Activated CD4-positive, CD25-positive, alpha-beta regulatory T cell treated with anti-CD3 and anti-CD28 coated beads, Interleukin-2, amount 50 U/mL, for 24 hours (primary cell): ENCODE measurements around the gene CCT8.
"Not testable (repeated sequence)": the region's sequence is repeated elsewhere in the genome, so short reads cannot be mapped to it uniquely, and the experiment has no call there.

ENCODE experiments used
- ATAC-seq, 2 donors: fragments of 150-1000 bp; cut with Tn5 transposase; one replicate each; pipeline ENCODE4 v1.10.0; 2021; ENCODE audit warnings: mild to moderate bottlenecking in 1 of 2, moderate library complexity in 1 of 2

Gene CCT8

DNA sequence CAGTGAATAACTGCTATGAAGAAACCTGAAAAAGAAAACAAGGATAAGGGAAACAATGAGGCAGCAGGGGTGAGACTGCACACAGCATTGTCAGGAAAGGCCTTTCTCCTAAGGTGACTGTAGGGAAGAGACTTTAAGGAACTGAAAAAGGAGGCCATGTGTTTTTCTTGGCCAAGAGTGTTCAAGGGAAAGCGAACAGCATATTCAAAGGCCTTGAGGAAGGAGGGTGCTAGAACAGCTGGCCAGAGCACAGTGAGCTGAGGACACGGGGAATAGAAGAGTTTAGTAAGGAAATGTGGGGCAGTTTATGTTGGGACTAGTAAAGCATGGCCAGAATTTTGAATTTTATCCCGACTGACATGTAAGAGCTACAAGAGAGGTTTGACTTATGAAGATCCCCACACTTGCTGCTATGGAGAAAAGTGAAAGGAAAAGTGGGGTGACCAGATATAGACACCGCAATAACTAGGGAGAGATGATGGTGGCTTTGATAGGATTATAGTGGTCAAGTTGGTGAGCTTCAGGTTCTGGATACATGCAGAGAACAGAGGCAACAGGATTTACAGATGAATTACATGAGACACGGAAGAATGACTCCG is 55.7 kb downstream of the CCT8 start:
- no peak for ATAC-seq

DNA sequence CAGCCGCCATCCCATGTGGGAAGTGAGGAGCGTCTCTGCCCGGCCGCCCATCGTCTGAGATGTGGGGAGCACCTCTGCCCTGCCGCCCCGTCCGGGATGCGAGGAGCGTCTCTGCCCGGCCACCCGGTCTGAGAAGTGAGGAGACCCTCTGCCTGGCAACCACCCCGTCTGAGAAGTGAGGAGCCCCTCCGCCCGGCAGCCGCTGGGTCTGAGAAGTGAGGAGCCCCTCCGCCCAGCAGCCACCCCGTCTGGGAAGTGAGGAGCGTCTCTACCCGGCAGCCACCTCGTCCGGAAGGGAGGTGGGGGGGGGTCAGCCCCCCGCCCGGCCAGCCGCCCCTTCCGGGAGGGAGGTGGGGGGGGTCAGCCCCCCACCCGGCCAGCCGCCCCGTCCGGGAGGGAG is 62.2 kb downstream of the CCT8 start:
- ATAC-seq, result not testable (repeated sequence)

DNA sequence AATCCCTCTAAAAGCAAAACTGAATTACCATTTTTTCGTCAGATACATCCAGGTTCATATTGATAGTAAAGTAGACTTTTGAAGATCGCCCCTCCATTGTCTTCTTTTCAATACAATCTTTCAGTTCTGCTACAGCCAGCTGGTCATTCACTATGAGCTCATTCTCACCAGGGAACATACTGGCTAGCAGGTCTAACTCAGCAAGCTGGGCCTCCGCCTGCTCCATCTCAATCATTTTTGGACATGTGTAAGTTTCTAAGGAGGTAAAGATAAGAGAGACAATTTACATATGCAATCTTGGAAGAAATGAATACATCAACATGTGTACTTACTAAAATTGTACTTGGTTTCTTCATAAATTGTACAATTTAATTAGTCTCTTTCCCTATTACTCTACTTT is 65.1 kb downstream of the CCT8 start:
- no peak for ATAC-seq

DNA sequence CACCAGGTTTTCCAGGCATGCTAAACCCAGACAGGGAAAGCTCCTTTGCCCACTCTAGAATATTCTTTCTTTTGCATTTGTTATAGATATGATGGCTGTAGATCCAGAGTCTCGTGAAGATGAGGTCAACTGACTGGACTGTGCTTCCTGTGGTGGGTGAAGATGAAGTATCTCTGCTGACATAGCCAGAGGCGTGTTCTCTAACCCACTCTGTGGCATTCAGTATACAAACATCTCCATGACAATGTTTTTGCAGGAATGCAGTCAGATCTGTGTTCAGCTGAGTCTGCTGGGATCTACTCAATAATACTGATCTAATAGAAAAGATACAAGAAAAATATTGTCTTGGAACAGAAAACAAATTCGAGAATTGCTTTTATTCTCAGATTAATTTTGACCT is 65.6 kb downstream of the CCT8 start:
- no peak for ATAC-seq

DNA sequence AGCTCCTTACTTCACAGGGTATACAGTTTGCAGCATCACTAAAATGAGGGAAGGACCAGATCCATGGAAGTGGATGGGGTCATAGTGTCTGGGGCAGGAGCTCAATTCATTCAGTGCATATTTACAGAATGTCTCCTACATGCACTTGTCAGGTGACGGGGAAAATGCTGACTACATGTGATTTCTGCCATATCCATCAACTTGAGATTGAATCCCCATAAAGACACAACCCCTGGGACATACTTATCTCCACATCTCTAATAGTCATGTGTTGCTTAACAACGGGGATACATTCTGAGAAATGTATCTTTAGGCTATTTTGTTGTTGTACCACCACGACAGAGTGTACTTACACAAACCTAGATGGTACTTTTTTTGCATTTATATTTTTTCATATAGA is 66.3 kb downstream of the CCT8 start:
- no peak for ATAC-seq
